PFSK-1 (cell line): ENCODE measurements around the gene LIN7B.

Experiments used
- FOXP2 ChIP-seq: optimal IDR thresholded peaks from 2 replicates; pipeline ENCODE3; 2011; ENCODE audit warnings: borderline replicate concordance, control low read depth, inconsistent platforms; ENCODE audit not compliant: insufficient read depth; ENCODE audit errors: extremely low read length, extremely low read depth
- POLR2AphosphoS5 ChIP-seq: IDR thresholded peaks from 2 replicates; pipeline ENCODE4 v1.6.1; 2012; ENCODE audit warnings: low read depth, mild to moderate bottlenecking, control low read depth, low read length, moderate library complexity
- REST ChIP-seq, 2 experiments: IDR thresholded peaks; 2 replicates each; pipeline versions ENCODE4 v1.6.1 to v1.8.0; 2011 to 2012; ENCODE audit warnings: low read depth in 2 of 2, low read length in 2 of 2, control low read depth in 1 of 2, inconsistent platforms in 1 of 2, mild to moderate bottlenecking in 1 of 2, moderate library complexity in 1 of 2; ENCODE audit not compliant: insufficient read depth in 1 of 2
- SIN3A ChIP-seq: IDR thresholded peaks from 2 replicates; pipeline ENCODE4 v1.6.1; 2012; ENCODE audit warnings: mild to moderate bottlenecking, low read length, moderate library complexity, borderline replicate concordance; ENCODE audit not compliant: insufficient read depth
- TAF1 ChIP-seq: IDR thresholded peaks from 2 replicates; pipeline ENCODE4 v1.6.1; 2012; ENCODE audit warnings: low read length, control low read depth, borderline replicate concordance; ENCODE audit not compliant: insufficient read depth

The LIN7B gene

GRCh38 chr19:49086296-49086695, 27.9 kb upstream of the LIN7B start:
- TF ChIP-seq REST (IDR thresholded peaks at IDR 0.05; ENCODE audit: insufficient read depth in 1 of 2, low read depth in 2 of 2, low read length in 2 of 2) = no peak
- no peak for TF ChIP-seq FOXP2
- TF ChIP-seq TAF1 = no peak
- no peak for TF ChIP-seq POLR2AphosphoS5
- TF ChIP-seq SIN3A = no peak

GRCh38 chr19:49091391-49092038, 22.7 kb upstream of the LIN7B start:
- TF ChIP-seq TAF1 = no peak
- TF ChIP-seq FOXP2 = no peak
- no peak for TF ChIP-seq POLR2AphosphoS5
- no peak for TF ChIP-seq SIN3A
- TF ChIP-seq REST (IDR thresholded peaks at IDR 0.05; ENCODE audit: insufficient read depth in 1 of 2, low read depth in 2 of 2, low read length in 2 of 2) = no peak

GRCh38 chr19:49092686-49093085, 21.5 kb upstream of the LIN7B start:
- no peak for TF ChIP-seq POLR2AphosphoS5

GRCh38 chr19:49094505-49095482, 19.4 kb upstream of the LIN7B start:
- no peak for TF ChIP-seq REST (IDR thresholded peaks at IDR 0.05; ENCODE audit: insufficient read depth in 1 of 2, low read depth in 2 of 2, low read length in 2 of 2)
- peak; percentile 52 for TF ChIP-seq POLR2AphosphoS5

GRCh38 chr19:49097453-49098288, 16.5 kb upstream of the LIN7B start:
- peak; percentile 41; the same call in 1 of the 2 replicates for TF ChIP-seq POLR2AphosphoS5
- no peak for TF ChIP-seq TAF1

- TF ChIP-seq FOXP2 (no peak), SIN3A (no peak), REST (IDR thresholded peaks at IDR 0.05; ENCODE audit: insufficient read depth in 1 of 2, low read depth in 2 of 2, low read length in 2 of 2) (no peak), POLR2AphosphoS5 (no peak), TAF1 (no peak)
Observed at GRCh38 chr19:49098795-49099194, 15.4 kb upstream of the LIN7B start.
